ENCODE data around the gene KRT37.

Gene KRT37

DNA sequence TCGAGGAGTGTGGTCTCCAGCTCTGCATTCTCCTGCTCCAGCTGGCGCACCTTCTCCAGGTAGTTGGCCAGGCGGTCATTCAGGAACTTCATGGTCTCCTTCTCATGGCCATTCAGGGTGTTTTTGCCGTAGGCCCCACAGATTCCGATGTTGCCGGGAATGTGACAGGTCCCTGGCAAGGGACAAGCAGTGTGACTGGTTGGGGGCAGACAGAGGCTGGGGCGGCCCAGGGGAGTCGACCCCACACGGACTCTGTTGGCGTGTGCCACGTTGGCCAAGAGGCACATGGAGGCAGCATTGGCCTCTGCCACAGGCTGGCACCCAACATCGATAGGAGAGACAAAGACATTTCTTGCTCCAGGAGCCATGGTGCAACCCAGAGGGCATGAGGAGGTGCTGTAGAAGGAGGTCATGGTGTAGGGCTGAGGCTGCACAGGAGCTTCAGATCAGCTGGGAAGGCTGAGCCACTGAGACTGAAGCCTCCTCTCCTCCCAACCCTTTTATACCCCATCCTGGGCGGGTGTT lies at the start of gene KRT37:
KRT37 (minus strand) TSS at position 475 of the 525 bp plus-strand sequence; CDS start at position 413, 62 bp downstream.
- TF ChIP-seq CTCF (IDR thresholded peaks at IDR 0.05; ENCODE audit: low read depth, low read length, missing control alignments), result no peak
- H3K27ac ChIP-seq, result no peak within 1 kb of the TSS
- H3K4me3 ChIP-seq (ENCODE audit: low read depth, low read length), result no peak within 1 kb of the TSS
- no peaks in the 10 kb centered on the region for H3K27me3 ChIP-seq (replicated peaks)
- in situ Hi-C loops (cut with HindIII; ENCODE audit: low pct_ligation_motif_present, low sequenced_read_pairs), result no loop called here
- no peaks in the 10 kb centered on the region for H3K36me3 ChIP-seq (replicated peaks)
- DNase-seq, result no peak

DNA sequence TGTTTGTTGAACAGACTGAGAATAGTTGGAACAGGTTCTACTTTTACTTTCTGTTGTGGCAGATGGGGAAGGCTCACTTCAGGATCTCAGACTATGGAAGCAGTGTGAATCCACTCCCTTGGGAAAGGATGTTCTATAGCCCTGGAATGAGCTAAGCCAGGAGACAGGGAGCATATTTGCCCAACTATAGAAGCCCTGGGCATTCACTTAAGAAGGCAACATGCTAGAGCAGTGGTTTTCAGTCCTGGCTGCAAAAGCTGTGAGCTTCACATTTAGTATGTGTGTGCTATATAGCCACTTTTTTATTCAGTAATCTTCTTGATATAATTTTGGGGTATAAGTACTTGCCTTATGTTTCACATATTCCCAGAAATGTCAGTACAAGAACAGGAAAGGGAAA lies 44.0 kb upstream of the KRT37 start:
- Histone ChIP-seq H3K27me3 (replicated peaks) (no peaks in the 10 kb centered on the region), H3K27ac (no peak overlapping the region), H3K4me3 (ENCODE audit: low read depth, low read length) (no peak overlapping the region), H3K36me3 (replicated peaks) (no peaks in the 10 kb centered on the region)
- in situ Hi-C loops (cut with HindIII; ENCODE audit: low pct_ligation_motif_present, low sequenced_read_pairs), result no loop called here
- no peak for TF ChIP-seq CTCF (IDR thresholded peaks at IDR 0.05; ENCODE audit: low read depth, low read length, missing control alignments)
- DNase-seq, result no peak

DNA sequence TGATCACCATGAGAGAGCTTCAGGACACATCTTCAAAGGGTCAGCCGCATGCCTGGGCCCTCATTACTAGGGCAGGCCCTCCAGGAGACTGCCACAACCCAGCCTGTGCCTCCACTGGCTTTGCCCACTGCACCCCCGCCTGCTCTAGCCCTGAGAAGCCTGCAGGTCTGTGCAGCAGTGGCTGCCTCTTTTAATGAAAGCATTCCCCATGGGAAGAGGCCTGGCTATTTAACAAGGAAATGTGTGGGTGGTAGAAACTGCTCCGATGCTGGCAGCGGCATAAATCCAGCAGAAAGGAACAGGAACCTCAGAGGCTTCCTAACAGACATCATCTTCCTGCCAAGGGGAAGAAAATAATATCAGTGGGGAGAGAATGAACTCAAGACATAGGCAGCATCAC lies 43.2 kb upstream of the KRT37 start:
- DNase-seq, result no peak
- in situ Hi-C loops (cut with HindIII; ENCODE audit: low pct_ligation_motif_present, low sequenced_read_pairs), result no loop called here
- no peak overlapping the region for H3K4me3 ChIP-seq (ENCODE audit: low read depth, low read length)
- H3K27me3 ChIP-seq (replicated peaks), result no peaks in the 10 kb centered on the region
- no peaks in the 10 kb centered on the region for H3K36me3 ChIP-seq (replicated peaks)
- no peak overlapping the region for H3K27ac ChIP-seq
- TF ChIP-seq CTCF (IDR thresholded peaks at IDR 0.05; ENCODE audit: low read depth, low read length, missing control alignments), result no peak

DNA sequence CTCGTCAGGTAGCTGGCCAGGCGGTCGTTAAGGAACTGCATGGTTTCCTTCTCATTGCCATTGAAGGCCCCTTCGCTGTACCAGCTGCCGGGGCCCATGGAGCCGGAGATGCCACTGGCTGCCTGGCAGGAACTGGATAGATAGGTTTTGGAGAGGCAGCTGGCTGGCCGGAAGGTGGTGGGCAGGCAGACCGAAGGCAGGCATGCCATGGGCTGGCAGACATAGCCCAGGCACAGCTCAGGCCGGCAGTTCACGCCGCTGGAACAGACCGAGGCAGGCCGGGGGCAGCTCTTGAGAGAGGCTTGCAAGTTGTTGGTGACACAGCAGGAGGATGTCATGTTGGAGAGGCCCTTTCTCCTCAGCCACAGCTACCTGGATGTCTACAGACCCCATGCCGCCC lies 42.6 kb upstream of the KRT37 start, which contains the start of gene KRT32:
KRT32 (minus strand) TSS at position 399 of the 400 bp plus-strand sequence; CDS start at position 338, 61 bp downstream.
- TF ChIP-seq CTCF (IDR thresholded peaks at IDR 0.05; ENCODE audit: low read depth, low read length, missing control alignments), result no peak
- Histone ChIP-seq H3K27me3 (replicated peaks) (no peaks in the 10 kb centered on the region), H3K27ac (no peak within 1 kb of the TSS), H3K4me3 (ENCODE audit: low read depth, low read length) (no peak within 1 kb of the TSS), H3K36me3 (replicated peaks) (no peaks in the 10 kb centered on the region)
- DNase-seq, result no peak
- in situ Hi-C loops (cut with HindIII; ENCODE audit: low pct_ligation_motif_present, low sequenced_read_pairs), result no loop called here

- no peak overlapping the region for H3K27ac ChIP-seq
- DNase-seq, result peak; percentile 78
- H3K36me3 ChIP-seq (replicated peaks), result no peaks in the 10 kb centered on the region
- TF ChIP-seq CTCF (IDR thresholded peaks at IDR 0.05; ENCODE audit: low read depth, low read length, missing control alignments), result no peak
- H3K4me3 ChIP-seq (ENCODE audit: low read depth, low read length), result no peak overlapping the region
- H3K27me3 ChIP-seq (replicated peaks), result no peaks in the 10 kb centered on the region
- in situ Hi-C loops (cut with HindIII; ENCODE audit: low pct_ligation_motif_present, low sequenced_read_pairs), result no loop called here
Measured at GRCh38 chr17:41464682-41465081, 40.3 kb upstream of the KRT37 start.

- no peak for TF ChIP-seq CTCF (IDR thresholded peaks at IDR 0.05; ENCODE audit: low read depth, low read length, missing control alignments)
- in situ Hi-C loops (cut with HindIII; ENCODE audit: low pct_ligation_motif_present, low sequenced_read_pairs), result no loop called here
- DNase-seq, result no peak
- H3K27ac ChIP-seq, result no peak overlapping the region
- no peaks in the 10 kb centered on the region for H3K36me3 ChIP-seq (replicated peaks)
- H3K4me3 ChIP-seq (ENCODE audit: low read depth, low read length), result no peak overlapping the region
- H3K27me3 ChIP-seq (replicated peaks), result no peaks in the 10 kb centered on the region
Measured at GRCh38 chr17:41464173-41464572, 39.8 kb upstream of the KRT37 start.

All from brain microvascular endothelial cell (primary cell).